K562 (cell line): Measurements from ENCODE around the gene AMFR. TPM values are rescaled to one million over a fixed set of nuclear protein-coding genes. Genes with fewer than 3 reads are reported as not detected.

Source experiments
- ATAC-seq: fragments of 200-7000 bp; cut with Tn5 transposase; 3 replicates; pipeline ENCODE4 v1.9.1; 2020; ENCODE audit warnings: moderate library complexity
- BruUV-seq: library from RNA; stranded (reverse); fragments of 400-500 nt; replicated peaks from 2 replicates; lab custom pipeline; 2021; lab: Mats Ljungman, UMichigan
- CTCF ChIA-PET: fragments of 300-600 bp; formaldehyde crosslinking; extraction: SDS; loops from one replicate; lab custom pipeline; 2021; ENCODE audit warnings: low intra/inter-chr PET ratio; lab: Yijun Ruan, JAX
- POLR2A ChIA-PET: fragments of 300-600, 350-650 bp; sonication (Branson Sonifier 250); formaldehyde crosslinking; extraction: SDS; loops from one replicate; lab custom pipeline; 2021; ENCODE audit warnings: antibody characterized with exemption, inconsistent platforms; lab: Yijun Ruan, JAX
- DNase-seq, 4 experiments: peaks; one replicate each; pipeline versions ENCODE4 v3.0.0 to v3.0.0-alpha.2; 2011 to 2018; ENCODE audit warnings: low spot score in 3 of 4, mixed read lengths in 3 of 4; ENCODE audit errors: extremely low read depth in 1 of 4
- FAIRE-seq: peaks from 2 replicates; lab custom pipeline; 2011; peaks lifted over from hg19 to GRCh38; lab: Jason Lieb, UNC
- H2AFZ ChIP-seq: 2 replicates; pipeline ENCODE4 v1.6.0; 2011; ENCODE audit warnings: low read depth, low read length, control low read depth, inconsistent platforms
- H3K27ac ChIP-seq: fragments of 200-600 bp; 3 replicates; pipeline ENCODE4 v1.8.0; 2011; ENCODE audit warnings: low read depth, mild to moderate bottlenecking, control low read depth, inconsistent platforms, low read length, moderate library complexity, mixed read lengths; ENCODE audit errors: extremely low read depth
- H3K27me3 ChIP-seq, 2 experiments: fragments of 300-600 bp in 1 of 2; 2 replicates in 1 of 2; 3 replicates in 1 of 2; pipeline versions ENCODE4 v1.6.0 to v1.8.0; 2011; ENCODE audit warnings: inconsistent platforms in 2 of 2, low read length in 2 of 2, mild to moderate bottlenecking in 1 of 2, mixed read lengths in 1 of 2, moderate library complexity in 1 of 2; ENCODE audit not compliant: control insufficient read depth in 2 of 2, insufficient read depth in 2 of 2
- H3K36me3 ChIP-seq: fragments of 300-600 bp; 3 replicates; pipeline ENCODE4 v1.8.0; 2011; ENCODE audit warnings: mild to moderate bottlenecking, low read length, inconsistent platforms; ENCODE audit not compliant: control insufficient read depth, insufficient read depth
- H3K4me1 ChIP-seq, 2 experiments: fragments of 200-600 bp in 1 of 2; replicated peaks in 1 of 2; 2 replicates in 1 of 2; 3 replicates in 1 of 2; pipeline versions ENCODE4 v1.5.1 to v1.8.0; 2011; ENCODE audit warnings: inconsistent platforms in 2 of 2, low read length in 2 of 2, mild to moderate bottlenecking in 1 of 2, mixed read lengths in 1 of 2, moderate library complexity in 1 of 2; ENCODE audit not compliant: control insufficient read depth in 2 of 2, insufficient read depth in 2 of 2
- H3K4me2 ChIP-seq: 2 replicates; pipeline ENCODE4 v1.6.1; 2011; ENCODE audit warnings: low read length, control low read depth, inconsistent platforms, mixed read lengths; ENCODE audit not compliant: insufficient read depth
- H3K4me3 ChIP-seq: fragments of 200-600 bp; sonication (generic), shearing (Covaris generic); 2 replicates; pipeline ENCODE4 v1.5.1; 2016; ENCODE audit warnings: control low read depth, inconsistent platforms
- H3K79me2 ChIP-seq: fragments of 200-600 bp; 3 replicates; pipeline ENCODE4 v1.8.0; 2011; ENCODE audit warnings: low read length, inconsistent platforms; ENCODE audit not compliant: control insufficient read depth, insufficient read depth
- H3K9ac ChIP-seq, 2 experiments: 2 replicates each; pipeline versions ENCODE4 v1.6.0 to v1.6.1; 2011; ENCODE audit warnings: low read depth in 2 of 2, low read length in 2 of 2, control low read depth in 1 of 2, inconsistent platforms in 1 of 2, mild to moderate bottlenecking in 1 of 2, mixed read lengths in 1 of 2; ENCODE audit not compliant: insufficient read depth in 1 of 2
- H3K9me1 ChIP-seq: one replicate; pipeline ENCODE4 v1.6.0; 2011; ENCODE audit warnings: inconsistent platforms, mild to moderate bottlenecking, low read length, moderate library complexity; ENCODE audit not compliant: control insufficient read depth, insufficient read depth
- H3K9me3 ChIP-seq: replicated peaks from 2 replicates; pipeline ENCODE4 v1.5.1; 2011; ENCODE audit warnings: low read depth, low read length, inconsistent platforms; ENCODE audit not compliant: control insufficient read depth, insufficient read depth
- H4K20me1 ChIP-seq: replicated peaks from 2 replicates; pipeline ENCODE4 v1.6.1; 2011; ENCODE audit warnings: low read length, inconsistent platforms, mixed read lengths; ENCODE audit not compliant: control insufficient read depth, insufficient read depth
- BRCA1 ChIP-seq, 2 experiments: fragments of 450-650 bp in 1 of 2; sonication (generic) in 1 of 2; formaldehyde crosslinking in 1 of 2; IDR thresholded peaks; 2 replicates each; pipeline versions ENCODE4 v1.5.0 to v1.6.1; 2017 to 2020; ENCODE audit warnings: mild to moderate bottlenecking in 1 of 2, missing genetic modification reagents in 1 of 2
- BRF1 ChIP-seq: IDR thresholded peaks from 3 replicates; pipeline ENCODE4 v1.6.1; 2011; ENCODE audit warnings: borderline replicate concordance, mild to moderate bottlenecking; ENCODE audit not compliant: insufficient read length; ENCODE audit errors: extremely low read depth
- DDX20 ChIP-seq: fragments of 450-650 bp; IDR thresholded peaks from 2 replicates; pipeline ENCODE4 v1.6.1; 2016; ENCODE audit warnings: missing genetic modification characterization, low read depth, mild to moderate bottlenecking, missing compliant biosample characterization, moderate library complexity
- MBD2 ChIP-seq: sonication (generic); IDR thresholded peaks from 2 replicates; pipeline ENCODE4 v1.6.1; 2016; ENCODE audit warnings: low read depth, borderline replicate concordance
- NFIC ChIP-seq: fragments of 450-650 bp; IDR thresholded peaks from 2 replicates; pipeline ENCODE4 v1.6.1; 2017; ENCODE audit warnings: mild to moderate bottlenecking, inconsistent platforms
- ZEB2 ChIP-seq: fragments of 450-650 bp; IDR thresholded peaks from 2 replicates; pipeline ENCODE4 v1.6.1; 2016
- ZNF165 ChIP-seq: fragments of 250-450 bp; sonication (Bioruptor Pico); IDR thresholded peaks from 2 replicates; pipeline ENCODE4 v1.4.0; 2020; ENCODE audit warnings: borderline replicate concordance
- WGBS: fragments of 100-300 bp; shearing (Covaris generic); methylation state at CpG from one replicate; pipeline ENCODE4 v1.1.6; 2016; ENCODE audit warnings: low coverage, mixed read lengths; ENCODE audit not compliant: insufficient coverage; ENCODE audit errors: missing lambda C conversion rate; 5-methylcytosine and 5-hydroxymethylcytosine counted together
- in situ Hi-C: fragments of 300-500 bp; cut with MboI; formaldehyde crosslinking; loops from 4 replicates; pipeline ENCODE4 v1.15.0; 2018; ENCODE audit warnings: inconsistent platforms, mixed read lengths
- intact Hi-C: fragments of 100-400 bp; cut with micrococcal nuclease; formaldehyde crosslinking; loops from 2 replicates; pipeline ENCODE4 v1.14.2; 2022
- polyA plus RNA-seq, 8 experiments: library from polyadenylated mRNA; depleted of rRNA in 4 of 8; stranded (reverse) in 5 of 8; unstranded in 3 of 8; fragments of >200 nt; fragmentation: Nextera tagmentation in 2 of 8; fragmentation: Illumina TruSeq in 1 of 8; extraction: Ambion mirVana in 2 of 8; extraction: Trizol in 1 of 8; gene quantifications; 2 replicates each; pipeline versions ENCODE4 v1.2.1 to v1.2.3, GENCODE V29; 2011 to 2014; ENCODE audit warnings: inconsistent platforms in 1 of 8, missing spikeins in 1 of 8
- total RNA-seq, 7 experiments: library from RNA; depleted of rRNA in 6 of 7; stranded (reverse); fragments of >200 nt in 6 of 7; fragmentation: Illumina TruSeq in 2 of 7; extraction: Trizol in 2 of 7; gene quantifications; 2 replicates each; pipeline versions ENCODE4 v1.2.1 to v1.2.3, GENCODE V29; 2011 to 2021; ENCODE audit warnings: low replicate concordance in 1 of 7
- TF ChIP-seq, protein P1 (sequence below): sonication (generic); formaldehyde crosslinking; IDR thresholded peaks from 2 replicates; pipeline ENCODE4 v1.8.1; 2023; ENCODE audit warnings: mild to moderate bottlenecking, missing genetic modification reagents
- TF ChIP-seq, protein P2 (sequence below): fragments of 450-650 bp; IDR thresholded peaks from one replicate; pipeline ENCODE4 v1.6.1; 2018; ENCODE audit warnings: mild to moderate bottlenecking, moderate library complexity; ENCODE audit not compliant: partially characterized antibody
- TF ChIP-seq, protein P3 (sequence below): fragments of 250-450 bp; sonication (Bioruptor Pico); IDR thresholded peaks from 2 replicates; pipeline ENCODE4 v1.5.0; 2020; ENCODE audit warnings: mild to moderate bottlenecking

The AMFR gene
- total and polyA plus RNA-seq, 9 of the 15 experiments (the other 6 are each of a cell fraction or from before 2014, with no cell fraction given): 15.6 to 113 (median 58.4) TPM

DNA sequence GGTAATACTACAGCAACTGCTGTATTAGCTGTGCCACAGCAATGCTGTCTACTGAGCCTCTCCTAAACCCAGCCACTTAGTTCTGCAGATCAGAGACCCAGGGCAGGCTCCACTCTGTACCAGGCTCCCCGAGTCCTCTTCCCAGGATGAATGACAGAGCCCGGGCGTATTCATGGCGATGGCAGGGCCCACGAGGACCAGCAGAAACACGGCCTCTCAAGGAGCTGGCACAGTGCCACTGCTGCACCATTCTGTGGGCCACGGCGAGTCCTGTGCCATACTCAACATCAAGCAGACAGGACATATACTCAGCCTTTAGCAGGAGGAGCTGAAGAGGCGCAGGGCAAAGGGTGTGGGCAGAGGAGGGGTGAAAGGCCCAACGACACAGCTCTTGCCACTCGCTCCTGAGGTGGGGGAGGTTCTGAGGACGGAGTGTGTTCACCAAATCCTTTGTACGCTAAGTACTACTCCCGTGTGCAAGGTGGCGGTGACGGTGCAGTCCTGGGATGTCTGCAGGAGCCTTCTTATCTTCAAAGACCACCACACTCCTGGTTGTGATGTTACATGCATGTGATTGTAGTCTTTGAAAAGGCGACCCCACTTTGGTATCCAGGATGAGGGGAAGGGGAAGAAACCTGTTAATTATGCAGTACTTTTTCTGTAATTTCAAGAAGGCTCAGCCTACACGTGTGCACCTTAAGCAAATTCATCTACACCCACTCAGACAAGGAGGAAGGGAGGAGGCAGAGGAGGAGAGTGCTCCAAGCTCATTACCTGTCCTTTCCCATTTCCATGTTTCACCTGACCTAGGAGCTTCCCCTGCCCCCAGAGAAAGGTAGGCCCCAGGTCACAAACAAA is 98.0 kb downstream of the AMFR start:
- Histone ChIP-seq H3K36me3 (no peaks in the 10 kb centered on the region), H3K9me3 (no peaks in the 10 kb centered on the region), H3K27ac (no peak overlapping the region), H3K9me1 (no peaks in the 10 kb centered on the region), H3K79me2 (no peaks in the 10 kb centered on the region), H3K4me2 (no peak overlapping the region), H3K27me3 (peaks cover 28 to 80% of the 10 kb centered on the region in 2 experiments; a peak in 3 of 5 replicates), H3K4me1 (peaks cover 0 to 8% of the 10 kb centered on the region in 2 experiments; a peak in 1 of 5 replicates), H4K20me1 (no peaks in the 10 kb centered on the region; the same call in 1 of the 2 replicates), H3K4me3 (no peak overlapping the region), H2AFZ (no peak overlapping the region), H3K9ac (no peak overlapping the region)
- in situ Hi-C loops: loop anchor here (10.0 kb wide), 1 partner anchor 862 kb away; no protein-coding TSS in a partner anchor
- TF ChIP-seq ZNF165 (CRISPR knock-in tag): no peak
- peak; percentile 74 for TF ChIP-seq NFIC
- intact Hi-C loops: no loop called here
- CTCF ChIA-PET: no interaction called here
- FAIRE-seq (no peak), ATAC-seq (no peak), DNase-seq (no peak)
- 7% methylated on average over 18 of the region's 18 CpGs for WGBS
- POLR2A ChIA-PET: interaction anchor here (1.5 kb wide), 1 partner anchor 15 kb away, joined by 3 read pairs; no protein-coding TSS in a partner anchor
- no TSS peak for BruUV-seq

DNA sequence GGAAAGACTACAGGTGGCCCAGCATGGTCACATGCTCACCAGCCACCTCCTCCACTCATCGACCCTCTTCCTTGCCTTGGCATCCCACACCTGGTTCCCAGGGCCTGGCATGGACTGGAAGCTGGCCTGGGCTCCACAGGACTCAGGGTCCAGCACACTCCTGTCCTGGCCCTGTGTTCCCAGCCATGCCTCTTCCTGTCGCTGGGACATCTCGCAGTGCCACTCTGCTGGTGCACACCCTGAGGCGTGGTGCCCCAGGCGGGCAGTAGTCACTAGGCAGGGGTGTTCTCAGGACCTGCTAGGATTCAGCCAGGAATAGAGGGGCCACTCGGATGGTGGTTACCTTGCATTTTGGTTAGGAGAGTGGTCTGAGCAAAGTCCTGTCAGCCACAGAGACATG is 99.4 kb downstream of the AMFR start:
- BruUV-seq: no TSS peak
- no peak for DNase-seq
- H3K79me2 ChIP-seq: no peaks in the 10 kb centered on the region
- POLR2A ChIA-PET: interaction anchor here (0.8 kb wide), 1 partner anchor 70 kb away, joined by 3 read pairs; no protein-coding TSS in a partner anchor
- H3K9ac ChIP-seq: no peak overlapping the region
- H3K4me1 ChIP-seq: peaks cover 0 to 4% of the 10 kb centered on the region in 2 experiments; a peak in 1 of 5 replicates
- H4K20me1 ChIP-seq: no peaks in the 10 kb centered on the region
- no peak for FAIRE-seq
- H3K36me3 ChIP-seq: no peaks in the 10 kb centered on the region
- no peak overlapping the region for H3K4me2 ChIP-seq
- no peaks in the 10 kb centered on the region for H3K9me3 ChIP-seq
- no peak overlapping the region for H3K4me3 ChIP-seq
- H3K27me3 ChIP-seq: peaks cover 28 to 71% of the 10 kb centered on the region in 2 experiments; a peak in 3 of 5 replicates
- in situ Hi-C loops (loop anchor here (10.0 kb wide), 1 partner anchor 861 kb away; no protein-coding TSS in a partner anchor), intact Hi-C loops (no loop called here)
- no peak overlapping the region for H3K27ac ChIP-seq
- CTCF ChIA-PET: no interaction called here
- WGBS: 0% methylated on average over 6 of the region's 6 CpGs
- no peak for ATAC-seq
- no peaks in the 10 kb centered on the region for H3K9me1 ChIP-seq
- no peak overlapping the region for H2AFZ ChIP-seq
- TF ChIP-seq DDX20 (no peak), BRF1 (no peak), ZEB2 (no peak), MBD2 (no peak), BRCA1 (IDR thresholded peaks at IDR 0.05) (no peak), BRCA1 (CRISPR knock-in tag; IDR thresholded peaks at IDR 0.05) (no peak)
- TF ChIP-seq, protein P1, sequence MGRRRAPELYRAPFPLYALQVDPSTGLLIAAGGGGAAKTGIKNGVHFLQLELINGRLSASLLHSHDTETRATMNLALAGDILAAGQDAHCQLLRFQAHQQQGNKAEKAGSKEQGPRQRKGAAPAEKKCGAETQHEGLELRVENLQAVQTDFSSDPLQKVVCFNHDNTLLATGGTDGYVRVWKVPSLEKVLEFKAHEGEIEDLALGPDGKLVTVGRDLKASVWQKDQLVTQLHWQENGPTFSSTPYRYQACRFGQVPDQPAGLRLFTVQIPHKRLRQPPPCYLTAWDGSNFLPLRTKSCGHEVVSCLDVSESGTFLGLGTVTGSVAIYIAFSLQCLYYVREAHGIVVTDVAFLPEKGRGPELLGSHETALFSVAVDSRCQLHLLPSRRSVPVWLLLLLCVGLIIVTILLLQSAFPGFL (CRISPR knock-in tag): no peak
- TF ChIP-seq, protein P2, sequence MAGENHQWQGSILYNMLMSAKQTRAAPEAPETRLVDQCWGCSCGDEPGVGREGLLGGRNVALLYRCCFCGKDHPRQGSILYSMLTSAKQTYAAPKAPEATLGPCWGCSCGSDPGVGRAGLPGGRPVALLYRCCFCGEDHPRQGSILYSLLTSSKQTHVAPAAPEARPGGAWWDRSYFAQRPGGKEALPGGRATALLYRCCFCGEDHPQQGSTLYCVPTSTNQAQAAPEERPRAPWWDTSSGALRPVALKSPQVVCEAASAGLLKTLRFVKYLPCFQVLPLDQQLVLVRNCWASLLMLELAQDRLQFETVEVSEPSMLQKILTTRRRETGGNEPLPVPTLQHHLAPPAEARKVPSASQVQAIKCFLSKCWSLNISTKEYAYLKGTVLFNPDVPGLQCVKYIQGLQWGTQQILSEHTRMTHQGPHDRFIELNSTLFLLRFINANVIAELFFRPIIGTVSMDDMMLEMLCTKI: no peak
- TF ChIP-seq, protein P3, sequence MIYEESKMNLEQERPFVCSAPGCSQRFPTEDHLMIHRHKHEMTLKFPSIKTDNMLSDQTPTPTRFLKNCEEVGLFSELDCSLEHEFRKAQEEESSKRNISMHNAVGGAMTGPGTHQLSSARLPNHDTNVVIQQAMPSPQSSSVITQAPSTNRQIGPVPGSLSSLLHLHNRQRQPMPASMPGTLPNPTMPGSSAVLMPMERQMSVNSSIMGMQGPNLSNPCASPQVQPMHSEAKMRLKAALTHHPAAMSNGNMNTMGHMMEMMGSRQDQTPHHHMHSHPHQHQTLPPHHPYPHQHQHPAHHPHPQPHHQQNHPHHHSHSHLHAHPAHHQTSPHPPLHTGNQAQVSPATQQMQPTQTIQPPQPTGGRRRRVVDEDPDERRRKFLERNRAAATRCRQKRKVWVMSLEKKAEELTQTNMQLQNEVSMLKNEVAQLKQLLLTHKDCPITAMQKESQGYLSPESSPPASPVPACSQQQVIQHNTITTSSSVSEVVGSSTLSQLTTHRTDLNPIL (CRISPR knock-in tag): no peak
